Neuronal stem cell (in vitro differentiated cells): ENCODE data around the gene OR6N2.

Source experiments
- DNase-seq: peaks from one replicate; pipeline ENCODE4 v3.0.0-alpha.2; 2013; ENCODE audit warnings: low spot score
- H2AFZ ChIP-seq: one replicate; pipeline ENCODE4 v1.6.1; 2013; ENCODE audit warnings: mild to moderate bottlenecking, low read length, inconsistent platforms
- H2AK5ac ChIP-seq: 2 replicates; pipeline ENCODE4 v1.6.1; 2013; ENCODE audit warnings: low read depth, mild to moderate bottlenecking, inconsistent platforms, low read length, moderate library complexity, mixed read lengths
- H2BK120ac ChIP-seq: 2 replicates; pipeline ENCODE4 v1.6.1; 2013; ENCODE audit warnings: low read depth, mild to moderate bottlenecking, inconsistent platforms, low read length, moderate library complexity, mixed read lengths
- H2BK12ac ChIP-seq: one replicate; pipeline ENCODE4 v1.6.1; 2013; ENCODE audit warnings: low read length, inconsistent platforms
- H2BK15ac ChIP-seq: 2 replicates; pipeline ENCODE4 v1.6.1; 2013; ENCODE audit warnings: mild to moderate bottlenecking, low read length, inconsistent platforms, mixed read lengths
- H2BK5ac ChIP-seq: one replicate; pipeline ENCODE4 v1.6.1; 2013; ENCODE audit warnings: inconsistent platforms, mild to moderate bottlenecking, low read length, moderate library complexity
- H3K14ac ChIP-seq: one replicate; pipeline ENCODE4 v1.6.1; 2013; ENCODE audit warnings: low read length, inconsistent platforms
- H3K18ac ChIP-seq: 2 replicates; pipeline ENCODE4 v1.6.1; 2013; ENCODE audit warnings: low read length, inconsistent platforms
- H3K23ac ChIP-seq: 2 replicates; pipeline ENCODE4 v1.6.1; 2013; ENCODE audit warnings: low read depth, mild to moderate bottlenecking, mixed read lengths, low read length, inconsistent platforms; ENCODE audit not compliant: poor library complexity
- H3K27ac ChIP-seq: replicated peaks from 3 replicates; pipeline ENCODE4 v1.5.1; 2013; ENCODE audit warnings: low read length, inconsistent platforms
- H3K27me3 ChIP-seq, 3 experiments: 2 replicates each; pipeline ENCODE4 v1.6.1; 2013; ENCODE audit warnings: low read length in 3 of 3, mild to moderate bottlenecking in 2 of 3, inconsistent platforms in 1 of 3, low read depth in 1 of 3, mixed read lengths in 1 of 3, moderate library complexity in 1 of 3; ENCODE audit not compliant: control insufficient read depth in 3 of 3, insufficient read depth in 3 of 3
- H3K36me3 ChIP-seq, 2 donors: replicated peaks in 1 of 2; 2 replicates each; pipeline ENCODE4 v1.6.1; 2013; ENCODE audit warnings: low read length in 2 of 2; ENCODE audit not compliant: control insufficient read depth in 2 of 2, insufficient read depth in 2 of 2
- H3K4ac ChIP-seq: 2 replicates; pipeline ENCODE4 v1.6.1; 2013; ENCODE audit warnings: inconsistent platforms, mild to moderate bottlenecking, low read length, moderate library complexity
- H3K4me1 ChIP-seq, 2 donors: 1 replicate in 1 of 2; 2 replicates in 1 of 2; pipeline ENCODE4 v1.6.1; 2013; ENCODE audit warnings: low read length in 2 of 2, low read depth in 1 of 2; ENCODE audit not compliant: control insufficient read depth in 2 of 2, insufficient read depth in 1 of 2
- H3K4me2 ChIP-seq: one replicate; pipeline ENCODE4 v1.6.1; 2013; ENCODE audit warnings: mild to moderate bottlenecking, low read length, inconsistent platforms; ENCODE audit not compliant: insufficient read depth, poor library complexity, severe bottlenecking
- H3K4me3 ChIP-seq, 2 donors: 2 replicates each; pipeline ENCODE4 v1.5.1; 2013; ENCODE audit warnings: low read length in 2 of 2, mild to moderate bottlenecking in 2 of 2, inconsistent platforms in 1 of 2, moderate library complexity in 1 of 2
- H3K79me1 ChIP-seq: one replicate; pipeline ENCODE4 v1.6.1; 2013; ENCODE audit warnings: low read depth, mild to moderate bottlenecking, inconsistent platforms, low read length, moderate library complexity
- H3K9ac ChIP-seq: one replicate; pipeline ENCODE4 v1.6.1; 2013; ENCODE audit warnings: mild to moderate bottlenecking, low read depth, low read length, inconsistent platforms; ENCODE audit not compliant: poor library complexity
- H3K9me3 ChIP-seq, 2 donors: replicated peaks in 1 of 2; 2 replicates each; pipeline versions ENCODE3 to v1.6.1; 2013; ENCODE audit warnings: low read length in 2 of 2, mild to moderate bottlenecking in 2 of 2, inconsistent platforms in 1 of 2, low read depth in 1 of 2, mixed read lengths in 1 of 2, moderate library complexity in 1 of 2; ENCODE audit not compliant: control insufficient read depth in 2 of 2, insufficient read depth in 1 of 2
- H4K8ac ChIP-seq: one replicate; pipeline ENCODE4 v1.6.1; 2013; ENCODE audit warnings: low read depth, mild to moderate bottlenecking, inconsistent platforms, low read length, moderate library complexity
- H4K91ac ChIP-seq: one replicate; pipeline ENCODE4 v1.6.1; 2013; ENCODE audit warnings: low read length, low read depth, mild to moderate bottlenecking, inconsistent platforms; ENCODE audit not compliant: poor library complexity
- WGBS, 2 donors: extraction: QIAGEN DNeasy Blood & Tissue Kit; methylation state at CpG; one replicate each; pipeline ENCODE4 v1.1.7; 2013; ENCODE audit warnings: missing lambda C conversion rate in 2 of 2, mixed read lengths in 1 of 2; ENCODE audit not compliant: insufficient read length in 2 of 2, insufficient replicate concordance in 1 of 2; ENCODE audit errors: extremely low coverage in 2 of 2; 5-methylcytosine and 5-hydroxymethylcytosine counted together

OR6N2 gene

GRCh38 chr1:158812336-158812735 lies 31.3 kb upstream of the OR6N2 start:
- H3K27ac ChIP-seq, result no peak overlapping the region
- H2AFZ ChIP-seq, result no peak overlapping the region
- H2BK5ac ChIP-seq, result no peak overlapping the region
- no peak overlapping the region for H4K8ac ChIP-seq
- no CpG with 5 or more reads among the region's 2 CpGs for WGBS, 2 donors
- H2AK5ac ChIP-seq, result no peak overlapping the region
- no peak overlapping the region for H3K4ac ChIP-seq
- no peak overlapping the region for H3K4me2 ChIP-seq
- no peak overlapping the region for H3K9ac ChIP-seq
- H3K4me3 ChIP-seq, result no peak overlapping the region
- H4K91ac ChIP-seq, result no peak overlapping the region
- peaks cover 0 to 1% of the 10 kb centered on the region in 2 donors for H3K9me3 ChIP-seq
- no peak overlapping the region for H3K23ac ChIP-seq
- no peaks in the 10 kb centered on the region for H3K79me1 ChIP-seq
- no peak for DNase-seq
- no peak overlapping the region for H3K14ac ChIP-seq
- no peak overlapping the region for H2BK15ac ChIP-seq
- no peaks in the 10 kb centered on the region for H3K4me1 ChIP-seq
- H3K18ac ChIP-seq, result no peak overlapping the region
- no peaks in the 10 kb centered on the region for H3K27me3 ChIP-seq
- no peak overlapping the region for H2BK12ac ChIP-seq
- H2BK120ac ChIP-seq, result no peak overlapping the region
- H3K36me3 ChIP-seq, result no peaks in the 10 kb centered on the region

- Histone ChIP-seq H3K9me3 (peaks cover 0 to 1% of the 10 kb centered on the region in 2 donors), H3K4ac (no peak overlapping the region), H3K9ac (no peak overlapping the region), H3K4me3 (no peak overlapping the region), H3K4me2 (no peak overlapping the region), H3K27ac (no peak overlapping the region), H4K91ac (no peak overlapping the region), H2AFZ (no peak overlapping the region), H3K14ac (no peak overlapping the region), H3K18ac (no peak overlapping the region), H3K79me1 (no peaks in the 10 kb centered on the region), H3K23ac (no peak overlapping the region), H2BK120ac (no peak overlapping the region), H4K8ac (no peak overlapping the region), H3K4me1 (no peaks in the 10 kb centered on the region), H2BK5ac (no peak overlapping the region), H2BK15ac (no peak overlapping the region), H2AK5ac (no peak overlapping the region), H3K27me3 (no peaks in the 10 kb centered on the region), H2BK12ac (no peak overlapping the region), H3K36me3 (no peaks in the 10 kb centered on the region)
- DNase-seq, result no peak
- no CpG with 5 or more reads among the region's 4 CpGs for WGBS, 2 donors
These were observed 29.3 kb upstream of the OR6N2 start for GRCh38 chr1:158810311-158810710.

GRCh38 chr1:158809862-158810261 lies 28.9 kb upstream of the OR6N2 start:
- Histone ChIP-seq H3K4me3 (no peak overlapping the region), H3K23ac (no peak overlapping the region), H4K8ac (no peak overlapping the region), H3K9ac (no peak overlapping the region), H3K4me1 (no peaks in the 10 kb centered on the region), H3K14ac (no peak overlapping the region), H2AFZ (no peak overlapping the region), H3K4me2 (no peak overlapping the region), H4K91ac (no peak overlapping the region), H2AK5ac (no peak overlapping the region), H2BK5ac (no peak overlapping the region), H3K36me3 (no peaks in the 10 kb centered on the region), H2BK15ac (no peak overlapping the region), H3K27me3 (no peaks in the 10 kb centered on the region), H2BK120ac (no peak overlapping the region), H3K9me3 (peaks cover 0 to 1% of the 10 kb centered on the region in 2 donors), H3K27ac (no peak overlapping the region), H2BK12ac (no peak overlapping the region), H3K79me1 (no peaks in the 10 kb centered on the region), H3K18ac (no peak overlapping the region), H3K4ac (no peak overlapping the region)
- no CpG with 5 or more reads among the region's 5 CpGs for WGBS, 2 donors
- no peak for DNase-seq

- no peak overlapping the region for H3K23ac ChIP-seq
- H3K4me2 ChIP-seq, result no peak overlapping the region
- H3K27ac ChIP-seq, result no peak overlapping the region
- H3K36me3 ChIP-seq, result no peaks in the 10 kb centered on the region
- no peak overlapping the region for H2AK5ac ChIP-seq
- no peak overlapping the region for H2BK120ac ChIP-seq
- H3K4ac ChIP-seq, result no peak overlapping the region
- no peaks in the 10 kb centered on the region for H3K27me3 ChIP-seq
- H3K18ac ChIP-seq, result no peak overlapping the region
- H3K4me3 ChIP-seq, result no peak overlapping the region
- no peak overlapping the region for H2BK5ac ChIP-seq
- H3K79me1 ChIP-seq, result no peaks in the 10 kb centered on the region
- no peak overlapping the region for H2BK15ac ChIP-seq
- WGBS, 2 donors, result no CpG with 5 or more reads among the region's 3 CpGs
- no peak overlapping the region for H3K9ac ChIP-seq
- H3K4me1 ChIP-seq, result no peaks in the 10 kb centered on the region
- no peak overlapping the region for H2BK12ac ChIP-seq
- DNase-seq, result no peak
- H3K9me3 ChIP-seq, result peaks cover 0 to 1% of the 10 kb centered on the region in 2 donors
- no peak overlapping the region for H4K8ac ChIP-seq
- H4K91ac ChIP-seq, result no peak overlapping the region
- H3K14ac ChIP-seq, result no peak overlapping the region
- H2AFZ ChIP-seq, result no peak overlapping the region
These were observed 28.3 kb upstream of the OR6N2 start for GRCh38 chr1:158809256-158809655.
